CD4-positive, alpha-beta T cell treated with Interleukin-2 at 100 ng/mL for 4 hours (primary cell): Measurements from ENCODE around the gene CACTIN.

Experiments used
- DNase-seq: peaks from one replicate; pipeline ENCODE4 v3.0.0-alpha.2; 2020; ENCODE audit warnings: low spot score

Gene CACTIN

DNA sequence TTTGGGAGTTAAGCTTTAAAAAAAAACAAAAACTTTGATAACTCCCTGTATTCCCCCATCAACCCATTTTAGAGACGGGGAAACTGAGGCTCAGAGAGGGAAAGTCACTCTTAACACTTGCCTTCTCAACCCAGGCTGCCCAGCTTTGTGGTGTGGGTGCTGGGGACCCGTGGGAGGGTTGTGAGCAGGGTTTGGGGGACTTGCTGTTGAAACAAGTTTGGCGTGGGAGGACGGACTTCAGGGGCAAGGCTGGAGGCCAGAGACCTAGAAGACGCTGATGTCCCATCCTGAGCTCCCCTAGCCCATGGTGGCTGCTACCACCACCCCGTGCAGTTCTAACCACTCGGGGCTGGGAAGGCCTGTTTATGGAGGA lies 747 bp upstream of the CACTIN start:
- DNase-seq = no peak

DNA sequence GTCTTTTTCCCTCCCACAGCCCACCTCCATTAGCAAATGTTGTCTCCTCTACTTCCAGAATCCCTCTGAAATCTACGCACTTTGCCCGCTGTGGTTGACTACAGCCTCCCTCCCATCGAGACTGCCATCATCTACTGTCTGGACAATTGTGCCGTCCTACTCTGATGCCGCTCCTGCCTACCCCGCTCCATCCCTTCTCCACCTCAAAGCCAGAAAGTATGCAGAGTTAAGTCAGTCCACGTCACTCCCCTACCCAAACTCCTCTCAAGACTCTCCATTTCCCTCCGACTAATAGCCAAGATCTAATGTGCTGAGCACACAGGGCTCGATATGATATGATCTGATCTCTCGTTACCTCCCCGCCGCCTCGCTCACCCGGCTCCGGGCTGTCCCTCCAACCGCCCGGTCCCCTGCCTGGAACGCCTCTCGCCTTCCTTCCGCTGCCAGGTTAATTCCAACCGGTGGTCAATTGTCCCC lies 556 bp downstream of the CACTIN start:
- no peak for DNase-seq

DNA sequence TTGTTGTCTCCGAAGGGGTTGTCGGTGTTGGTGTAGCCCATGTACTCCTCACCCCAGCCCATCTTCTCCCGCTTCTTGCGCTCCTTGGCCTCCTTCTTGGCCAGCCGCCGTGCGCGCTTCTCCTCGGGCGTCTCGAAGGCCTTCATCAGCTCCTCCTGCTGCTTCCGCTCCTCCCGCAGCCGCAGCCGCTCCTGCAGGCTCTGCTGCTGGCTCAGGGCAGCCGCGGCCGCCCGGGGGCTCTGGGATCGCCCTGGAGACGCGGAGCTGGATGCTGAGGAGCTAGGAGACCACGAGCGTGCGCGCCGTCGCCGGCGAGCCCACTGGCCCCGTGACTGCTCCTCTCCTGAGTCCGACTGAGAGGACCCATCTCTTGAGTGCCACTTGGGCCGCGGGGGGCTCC lies 2.9 kb downstream of the CACTIN start:
- no peak for DNase-seq

DNA sequence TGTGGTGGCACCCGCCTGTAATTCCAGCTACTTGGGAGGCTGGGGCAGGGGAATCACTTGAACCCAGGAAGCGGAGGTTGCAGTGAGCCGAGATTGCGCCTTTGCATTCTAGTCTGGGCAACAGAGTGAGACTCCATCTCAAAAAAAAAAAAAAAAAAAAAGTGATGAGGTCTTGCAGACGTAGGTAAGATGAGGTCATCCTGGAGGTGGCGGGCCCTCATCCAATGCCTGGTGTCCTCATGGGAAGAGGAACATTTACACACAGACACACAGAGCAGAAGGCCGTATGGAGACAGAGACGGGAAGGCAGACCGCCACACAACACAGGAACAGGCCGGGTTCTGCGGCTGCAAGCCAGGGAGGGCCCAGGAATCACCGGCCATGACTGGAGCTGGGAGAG lies 4.4 kb downstream of the CACTIN start:
- DNase-seq = no peak

DNA sequence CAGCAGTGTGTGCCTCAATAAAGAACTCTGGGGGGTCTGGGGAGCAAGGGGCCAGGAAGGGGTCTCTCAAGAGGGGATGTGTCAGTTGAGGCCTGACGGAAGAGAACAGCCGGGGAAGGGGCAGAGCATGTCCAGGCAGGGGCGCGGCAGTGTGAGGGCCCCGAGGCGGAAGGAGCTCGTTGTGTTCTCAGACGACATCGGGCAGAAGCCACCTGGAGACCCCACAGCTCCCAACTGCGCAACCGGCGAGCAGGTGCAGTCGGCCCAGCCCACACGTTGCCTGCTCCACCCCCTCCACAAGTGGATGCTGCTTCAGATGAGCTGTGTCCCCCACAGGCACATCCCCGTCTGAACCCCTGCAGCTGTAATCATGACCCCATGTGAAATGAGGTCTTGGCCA lies 4.9 kb downstream of the CACTIN start:
- no peak for DNase-seq

DNA sequence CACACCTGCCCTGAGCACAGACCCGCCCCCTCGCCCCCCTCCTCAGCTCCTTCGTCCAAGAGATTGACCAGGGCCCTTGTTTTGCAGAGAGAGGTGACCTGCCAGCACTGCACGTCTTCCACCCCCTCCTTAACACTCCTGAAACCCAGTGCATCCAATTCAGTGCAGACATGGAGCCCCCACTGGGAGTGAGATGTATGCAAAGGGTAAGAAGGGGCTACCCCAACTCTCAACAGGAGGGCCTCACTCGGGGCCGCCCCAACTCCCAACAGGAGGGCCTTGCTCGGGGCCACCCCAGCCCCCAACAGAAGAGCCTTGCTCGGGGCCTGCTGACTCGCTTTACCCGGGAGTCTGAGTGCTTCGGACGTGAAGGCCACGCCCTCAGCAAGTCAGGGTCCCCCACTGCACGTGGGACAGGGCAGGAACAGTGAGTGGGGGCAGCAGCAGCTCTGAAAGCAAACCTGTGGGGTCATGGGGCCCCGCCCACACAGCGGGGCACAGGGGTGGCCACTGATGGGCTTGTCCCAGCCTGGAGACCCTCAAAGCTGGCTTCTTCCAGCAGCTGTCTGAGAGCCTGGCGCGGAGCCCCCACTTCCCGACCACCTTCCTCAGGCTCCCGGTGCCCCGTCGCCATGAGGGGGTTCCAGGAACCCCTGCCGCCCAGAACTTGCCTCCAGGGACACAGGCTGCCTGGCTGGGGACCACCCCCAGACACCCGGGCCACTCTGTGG lies 5.6 kb downstream of the CACTIN start:
- no peak for DNase-seq

DNA sequence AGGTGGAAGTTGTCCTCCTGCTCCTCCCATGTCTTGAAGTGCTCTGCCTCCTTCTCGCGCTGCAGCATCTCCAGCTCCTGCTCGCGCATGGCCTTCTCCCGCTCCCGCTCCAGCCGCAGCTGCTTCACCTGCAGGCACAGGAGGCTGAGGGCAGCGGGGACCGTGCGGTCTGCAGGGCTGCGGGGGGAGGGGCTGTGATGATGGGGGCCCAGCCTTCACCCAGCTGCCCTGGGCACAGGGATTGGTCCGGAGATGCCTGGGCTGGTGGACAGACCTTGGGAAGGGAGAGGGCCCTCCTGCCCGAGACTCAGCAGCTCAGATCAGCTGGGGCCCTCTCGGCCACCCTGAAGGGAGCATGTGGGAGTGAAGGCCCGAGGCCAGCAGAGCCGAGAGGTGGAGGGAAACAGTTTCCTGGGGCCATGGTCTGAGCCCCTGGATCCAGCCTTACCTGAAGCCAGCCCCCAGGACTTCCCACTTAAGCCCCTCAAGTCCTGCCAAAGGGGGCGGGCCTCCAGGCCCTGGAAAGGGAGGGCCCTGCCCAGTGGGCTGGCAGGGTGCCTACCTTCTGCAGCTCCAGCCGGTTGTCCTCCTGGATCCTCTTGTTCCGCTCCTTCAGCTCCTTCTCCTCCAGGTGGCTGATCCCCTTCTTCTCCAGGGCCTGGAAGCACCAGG lies 6.3 kb downstream of the CACTIN start:
- DNase-seq = no peak

DNA sequence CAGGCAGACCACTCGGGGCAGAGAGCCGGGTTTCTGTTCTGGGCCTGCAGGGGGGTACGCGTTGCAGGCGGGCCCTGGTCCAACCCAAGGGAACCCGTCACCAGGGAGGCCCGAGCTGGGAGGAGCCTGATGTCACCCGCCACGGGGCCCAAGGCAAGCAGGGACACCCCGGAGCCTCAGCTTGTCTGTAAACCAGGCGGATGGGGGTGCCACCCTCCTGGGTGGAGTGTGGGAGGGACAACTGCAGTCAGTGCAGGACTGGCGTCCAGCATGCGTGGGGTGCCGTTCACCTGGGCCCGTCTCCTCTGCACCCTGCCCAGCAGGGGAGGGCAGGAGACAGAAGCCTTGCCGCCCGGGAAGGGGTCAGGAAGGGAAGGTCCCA lies 7.0 kb downstream of the CACTIN start:
- no peak for DNase-seq

DNA sequence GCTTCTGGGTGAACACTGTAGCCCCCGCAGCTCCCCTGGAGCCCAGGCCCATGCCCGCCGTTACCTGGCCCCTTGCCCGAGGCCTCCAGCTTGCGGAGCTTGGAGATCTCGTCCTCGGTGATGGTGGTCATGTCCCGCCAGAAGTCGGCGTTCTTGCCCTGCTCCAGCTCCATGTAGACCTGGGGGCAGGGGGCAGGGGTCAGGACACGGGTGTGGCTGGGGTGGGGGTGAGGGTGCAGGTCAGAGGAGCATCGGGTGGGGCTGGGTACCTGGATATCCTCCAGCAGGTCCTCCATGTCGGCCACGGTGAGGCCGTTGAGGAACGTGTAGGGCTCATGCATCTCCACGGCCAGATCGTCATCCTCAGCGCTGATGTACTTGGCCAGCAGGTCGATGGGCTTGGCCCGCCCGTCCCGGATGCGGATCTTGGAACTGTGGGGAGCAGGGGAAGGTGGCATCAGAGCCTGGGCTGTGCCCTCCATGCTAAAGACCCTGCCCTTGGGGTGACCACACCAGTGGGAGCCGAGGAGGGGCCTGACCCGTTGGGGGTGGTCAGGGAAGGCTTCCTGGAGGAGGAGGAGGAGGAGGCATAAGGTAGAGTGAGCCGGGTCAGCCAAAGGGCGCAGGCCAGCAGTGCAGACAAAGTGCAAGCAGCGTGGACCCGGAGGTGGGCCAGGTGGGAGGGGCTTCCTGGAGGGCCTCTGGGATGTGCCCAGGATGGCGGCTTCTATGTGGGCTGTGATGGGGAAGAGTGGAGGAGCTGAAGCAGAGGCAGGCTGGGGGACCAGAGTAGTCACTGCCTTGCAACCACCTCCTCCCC lies 7.6 kb downstream of the CACTIN start:
- no peak for DNase-seq

DNA sequence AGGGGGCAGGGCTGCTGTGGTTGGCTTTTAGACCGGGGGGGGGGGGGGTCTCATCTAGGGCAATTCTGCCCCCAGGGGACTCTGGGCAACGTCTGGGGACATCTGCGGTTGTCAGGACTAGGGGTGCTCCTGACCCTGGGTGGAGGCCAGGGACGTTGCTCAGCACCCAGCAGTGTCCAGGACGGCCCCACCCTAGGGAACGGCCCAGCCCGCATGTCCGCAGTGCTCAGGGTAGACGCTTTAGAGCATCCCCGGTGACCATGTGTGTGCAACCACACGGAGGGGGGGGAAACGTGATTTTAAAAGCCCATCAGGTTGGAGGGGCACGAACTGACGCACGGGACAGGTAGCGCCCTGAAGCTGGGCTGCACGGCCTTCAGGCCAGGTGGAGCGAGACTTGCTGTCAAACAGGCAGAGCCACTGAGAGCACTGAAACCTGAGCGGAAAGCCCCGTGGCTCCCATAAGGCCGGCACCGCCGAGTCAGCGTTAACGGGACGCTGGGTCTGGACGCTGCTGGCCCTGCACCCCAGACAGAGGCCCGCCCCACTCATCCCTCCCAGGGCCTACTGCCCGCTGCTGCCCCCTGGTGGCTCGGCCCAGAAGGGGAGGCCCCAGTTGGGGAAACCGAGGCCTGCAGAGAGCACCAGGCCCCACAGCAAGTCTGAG lies 8.3 kb downstream of the CACTIN start:
- peak; percentile 38 for DNase-seq

DNA sequence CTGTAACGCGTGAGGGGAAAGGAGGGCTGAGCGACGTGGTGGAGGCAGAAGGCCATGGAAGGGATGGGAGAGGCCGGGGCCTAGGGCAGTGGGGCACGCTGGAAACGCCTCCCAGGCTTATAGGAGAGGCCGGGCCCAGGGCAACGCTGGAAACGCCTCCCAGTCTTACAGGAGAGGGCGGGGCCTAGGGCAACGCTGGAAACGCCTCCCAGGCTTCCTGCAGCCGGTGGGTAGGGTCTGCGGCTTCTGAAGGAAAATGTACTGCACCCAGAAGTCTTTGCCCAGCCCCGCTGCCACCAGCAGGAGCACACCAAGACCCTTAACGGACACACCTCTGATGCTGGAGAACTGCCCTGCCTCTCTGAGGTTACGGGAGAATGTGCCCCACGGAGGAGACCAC lies 9.1 kb downstream of the CACTIN start:
- DNase-seq = no peak

DNA sequence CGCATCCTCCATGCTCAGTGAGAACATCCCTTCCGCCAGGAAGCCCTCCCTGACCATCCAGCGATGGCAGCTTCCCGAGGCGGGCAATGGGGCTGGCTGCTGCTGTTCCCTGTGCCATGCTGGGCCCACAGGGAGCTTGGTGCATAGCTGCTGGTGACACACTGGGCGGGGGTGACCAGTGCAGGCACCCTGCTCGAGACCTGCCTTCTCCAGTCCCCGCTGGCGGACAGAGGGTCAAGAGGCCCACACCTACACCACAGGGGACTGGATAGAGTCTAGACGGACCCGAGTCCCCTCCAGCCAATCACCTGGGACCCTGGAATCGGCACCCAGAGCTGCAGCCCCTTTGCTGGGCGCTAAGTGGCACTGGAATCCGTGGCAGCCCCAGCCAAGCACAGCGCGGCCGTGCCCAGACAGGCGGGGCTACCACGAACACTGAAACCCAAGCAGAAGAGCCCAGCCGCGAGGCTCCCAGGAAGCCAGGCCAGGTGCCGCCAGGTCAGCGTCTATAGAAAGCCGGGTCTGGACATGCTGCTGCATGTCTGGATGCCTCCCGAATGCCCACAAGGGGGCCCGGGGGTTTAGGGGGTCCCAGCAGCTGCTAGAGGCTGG lies 11.0 kb downstream of the CACTIN start:
- DNase-seq = no peak

DNA sequence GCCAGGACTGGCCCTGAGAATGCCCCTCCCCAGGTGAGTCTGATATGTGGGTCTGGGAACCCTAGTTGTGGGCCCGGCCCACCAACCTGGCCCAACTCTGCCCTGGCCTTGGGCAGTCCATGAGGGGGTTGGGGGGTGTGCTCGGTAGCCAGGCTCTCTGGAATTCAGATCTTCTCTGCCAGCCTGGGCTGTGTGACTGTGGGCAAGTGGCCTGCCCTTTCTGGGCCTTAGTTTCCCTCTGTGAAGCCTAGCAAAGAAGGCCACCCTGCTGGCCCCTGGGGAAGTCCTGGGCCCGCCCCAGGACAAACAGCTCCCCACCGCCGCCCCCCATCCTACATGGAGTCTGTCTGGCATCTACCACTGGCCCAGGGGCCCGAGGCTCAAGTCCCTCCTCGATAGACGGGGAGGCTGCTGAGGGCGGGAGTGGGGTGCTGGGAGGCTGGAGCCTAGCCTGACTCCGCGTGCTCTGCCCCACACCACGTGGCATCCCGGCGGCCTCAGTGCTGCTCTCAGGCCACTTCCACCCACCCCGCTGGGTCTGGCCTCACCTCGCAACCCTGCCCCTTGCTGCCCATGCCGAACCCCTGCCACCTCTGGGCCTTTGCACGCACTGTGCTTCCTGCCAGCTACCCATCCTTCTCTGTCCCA lies 11.6 kb downstream of the CACTIN start:
- no peak for DNase-seq

DNA sequence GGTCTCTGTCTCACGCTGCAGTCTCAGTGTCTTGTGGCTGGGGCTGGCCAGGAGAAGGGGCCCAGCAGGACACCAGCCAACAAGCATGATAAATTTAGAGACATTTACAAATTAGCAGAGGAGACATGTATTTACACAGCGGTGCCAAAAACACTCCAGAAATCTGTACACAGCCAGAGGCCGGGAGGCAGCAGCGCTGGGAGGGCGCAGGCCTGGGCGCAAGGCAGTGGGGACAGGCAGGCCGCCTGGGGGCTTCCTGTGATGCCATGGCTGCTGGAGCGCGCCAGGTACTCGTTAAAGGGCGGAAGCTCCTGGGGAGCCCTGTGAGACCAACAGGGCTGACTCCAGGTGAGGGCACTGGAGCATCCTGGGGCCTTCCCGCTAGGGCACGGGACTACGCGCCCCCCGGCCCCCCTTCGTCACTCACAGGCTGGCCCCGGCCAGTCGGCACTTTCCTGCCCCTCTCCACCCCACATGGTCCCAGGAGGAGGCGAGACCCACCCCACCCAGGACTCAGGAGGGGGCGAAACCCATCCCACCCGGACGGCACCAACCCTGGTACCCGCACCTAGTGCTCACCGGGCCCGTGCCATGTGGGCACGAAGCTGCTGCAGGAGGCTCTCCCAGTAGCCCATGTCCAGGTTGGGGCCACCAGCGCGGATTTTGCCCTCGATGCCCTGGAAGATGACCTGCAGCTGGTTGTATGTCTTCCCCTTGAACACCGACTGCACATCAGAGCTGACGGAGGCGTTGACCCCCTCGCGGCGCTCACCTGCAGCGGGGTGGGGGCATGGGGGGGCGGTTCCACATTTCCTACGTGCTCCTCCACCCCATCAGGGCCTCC lies 12.6 kb downstream of the CACTIN start:
- no peak for DNase-seq

DNA sequence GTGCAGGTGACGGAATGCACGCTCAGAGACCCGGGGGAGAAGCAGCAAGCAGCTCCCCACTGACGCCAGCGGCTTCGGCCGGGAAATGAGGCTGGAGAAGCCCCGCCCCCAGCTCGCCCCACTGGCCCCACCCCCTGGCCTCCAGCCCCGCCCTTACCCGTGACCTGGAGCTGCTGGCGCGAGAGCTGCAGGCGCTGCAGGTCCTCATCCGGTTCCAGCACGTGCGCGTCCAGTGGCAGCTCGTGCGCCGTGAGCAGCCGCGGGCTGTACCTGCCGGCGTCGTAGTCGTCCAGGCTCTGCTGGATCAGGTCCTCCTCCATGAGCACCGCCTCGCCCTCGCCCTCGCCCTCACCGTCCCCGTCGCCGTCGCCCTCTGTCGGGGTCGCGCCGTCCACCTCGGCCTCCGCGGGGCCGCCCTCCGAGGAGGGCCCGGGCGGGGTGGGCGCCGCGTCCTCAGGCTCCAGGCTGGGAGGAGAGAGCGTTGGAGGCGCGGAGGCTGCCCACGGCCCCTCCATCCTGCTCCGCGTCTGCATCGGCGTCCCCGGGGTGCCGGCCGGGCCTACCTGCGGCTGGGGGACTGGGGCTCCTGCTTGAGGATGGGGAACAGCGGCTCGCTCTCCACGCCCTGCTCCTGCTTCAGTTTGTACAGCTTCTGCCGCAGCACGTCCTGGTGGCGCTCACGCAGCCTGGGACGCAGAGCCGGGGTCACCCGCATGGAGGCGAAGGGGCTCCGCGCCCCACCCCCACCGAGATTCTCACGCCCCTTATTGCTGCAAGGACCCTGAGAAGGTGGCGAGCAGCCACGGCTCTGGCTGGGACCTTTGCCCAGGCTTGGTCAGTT lies 13.5 kb downstream of the CACTIN start:
- no peak for DNase-seq

DNA sequence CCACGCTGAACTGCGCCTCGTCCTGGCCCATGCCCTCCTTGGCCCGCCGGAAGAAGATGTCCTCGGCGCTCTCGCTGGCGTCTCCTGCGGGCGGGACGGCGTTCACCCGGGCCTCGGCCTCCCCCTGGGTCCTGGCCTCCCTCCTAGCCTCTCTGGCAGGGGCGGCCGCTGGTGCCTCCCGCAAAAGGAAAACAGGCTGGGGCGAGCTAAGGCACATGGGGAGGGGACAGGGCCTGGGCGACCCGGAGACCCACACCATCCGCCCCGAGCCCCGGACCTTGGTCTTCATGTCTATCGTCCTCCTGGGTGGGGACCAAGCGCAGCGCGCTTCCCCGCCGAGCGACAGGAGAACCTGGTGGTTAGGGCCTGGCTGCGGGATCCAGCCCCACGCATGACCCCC lies 14.3 kb downstream of the CACTIN start:
- no peak for DNase-seq

DNA sequence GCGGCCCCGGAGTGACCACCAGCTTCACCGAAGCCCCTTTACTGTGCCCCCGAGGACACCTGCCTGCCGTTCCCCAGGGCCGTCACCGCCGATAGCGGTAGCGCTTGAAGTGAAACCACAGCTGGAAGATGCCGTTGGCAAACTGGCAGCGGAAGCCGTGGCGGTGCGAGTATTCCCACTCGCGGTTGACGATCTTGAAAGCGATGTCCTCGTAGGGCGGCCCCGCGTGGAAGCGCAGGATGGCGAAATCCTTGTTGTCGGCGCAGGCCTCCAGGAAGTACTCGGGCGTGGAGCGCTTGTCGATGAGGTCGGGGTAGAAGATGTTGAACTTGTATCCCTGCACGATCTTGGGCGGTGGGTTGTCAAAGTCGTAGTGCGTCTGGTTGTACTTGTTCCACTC lies 14.7 kb downstream of the CACTIN start:
- no peak for DNase-seq

DNA sequence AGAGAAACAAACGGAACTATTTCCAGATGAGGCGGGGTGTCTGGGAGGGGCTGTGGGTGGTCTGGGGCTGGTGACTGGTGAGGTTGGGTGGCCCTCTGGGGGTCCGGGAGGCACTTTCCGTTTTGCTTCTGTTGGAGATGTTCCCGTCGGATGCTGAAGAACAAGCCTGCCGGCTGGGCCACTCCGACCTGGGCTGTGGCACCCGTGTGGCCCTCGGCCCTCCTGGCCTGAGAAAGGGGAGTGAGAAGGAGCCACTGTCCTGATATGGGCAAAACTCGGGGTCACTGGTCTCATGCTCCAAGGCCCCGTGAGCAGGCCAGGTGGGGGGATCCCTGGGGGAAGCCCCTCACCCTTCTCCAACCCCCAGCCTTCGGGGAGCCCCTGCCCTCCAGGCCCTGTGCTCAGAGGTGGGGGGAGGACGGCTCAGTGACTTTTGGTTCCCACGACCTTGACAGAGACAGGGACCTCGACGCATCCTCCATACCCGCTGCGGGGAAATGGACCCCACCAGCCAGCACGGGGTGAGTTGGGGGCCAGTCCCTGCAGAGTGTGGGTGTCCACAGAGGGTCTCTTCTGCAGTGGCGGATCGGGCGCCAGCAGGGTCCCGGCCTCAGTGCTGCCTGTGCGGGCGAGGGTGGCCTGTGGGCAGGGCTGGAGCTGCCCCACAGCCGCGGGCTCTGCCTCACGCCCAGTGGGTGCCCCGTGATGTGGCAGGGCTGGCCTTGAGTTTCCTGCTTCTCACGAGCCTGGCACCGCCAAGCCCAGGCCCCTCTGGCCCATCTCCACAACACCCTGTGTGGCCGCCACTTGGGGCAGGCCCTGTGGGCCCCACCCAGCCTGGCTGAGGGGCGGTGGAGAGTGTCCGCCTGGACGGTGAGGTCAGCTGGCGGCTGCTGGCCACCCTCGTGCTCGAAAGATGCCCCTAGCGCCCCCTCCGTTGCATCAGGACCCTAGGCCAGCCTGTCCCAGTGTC lies 15.6 kb downstream of the CACTIN start:
- no peak for DNase-seq
